ENCODE measurements around the gene PATE3. TPM values are rescaled to one million over a fixed set of nuclear protein-coding genes. Genes with fewer than 3 reads are reported as not detected.

PATE3 gene
- total and polyA plus RNA-seq, 4 donors, result not detected

GRCh38 chr11:125772834-125773505 is 15.0 kb upstream of the PATE3 start (continued):
- TF ChIP-seq CTCF (IDR thresholded peaks at IDR 0.05; ENCODE audit: low read depth, low read length, missing input control) (no peak), MAX (IDR thresholded peaks at IDR 0.05) (no peak), FOXA1 (IDR thresholded peaks at IDR 0.05) (no peak), ATF3 (IDR thresholded peaks at IDR 0.05) (no peak), YY1 (IDR thresholded peaks at IDR 0.05) (no peak), FOXA2 (IDR thresholded peaks at IDR 0.05) (no peak), HNF4G (IDR thresholded peaks at IDR 0.05) (no peak), SP1 (IDR thresholded peaks at IDR 0.05) (no peak)

- TF ChIP-seq FOXA1 (IDR thresholded peaks at IDR 0.05) (no peak), YY1 (IDR thresholded peaks at IDR 0.05) (no peak), TAF1 (conservative IDR thresholded peaks at IDR 0.05) (no peak), NR2F2 (IDR thresholded peaks at IDR 0.05) (no peak), MAX (IDR thresholded peaks at IDR 0.05) (no peak), REST (IDR thresholded peaks at IDR 0.05) (no peak), ATF3 (IDR thresholded peaks at IDR 0.05) (no peak), JUND (IDR thresholded peaks at IDR 0.05) (no peak), ZBTB33 (IDR thresholded peaks at IDR 0.05) (no peak), CTCF (IDR thresholded peaks at IDR 0.05; ENCODE audit: low read depth, low read length, missing input control) (no peak), SP1 (IDR thresholded peaks at IDR 0.05) (no peak), HNF4G (IDR thresholded peaks at IDR 0.05) (no peak)
- Histone ChIP-seq H3K9ac (ENCODE audit: low read depth in 1 of 2, low read length in 2 of 2) (no peak overlapping the region), H3K36me3 (ENCODE audit: control insufficient read depth in 4 of 4, insufficient read depth in 3 of 4, low read depth in 1 of 4, low read length in 3 of 4) (no peaks in the 10 kb centered on the region), H3K4me3 (ENCODE audit: low read depth in 1 of 3, low read length in 3 of 3) (no peak overlapping the region), H3K9me3 (ENCODE audit: control insufficient read depth in 4 of 4, low read length in 3 of 4) (no peaks in the 10 kb centered on the region), H3K27me3 (ENCODE audit: control insufficient read depth in 4 of 4, insufficient read depth in 4 of 4, low read length in 3 of 4) (no peaks in the 10 kb centered on the region), H3K4me1 (ENCODE audit: control insufficient read depth in 4 of 4, insufficient read depth in 4 of 4, low read length in 3 of 4) (no peaks in the 10 kb centered on the region), H3K27ac (ENCODE audit: low read depth in 1 of 2, low read length in 2 of 2) (no peak overlapping the region)
- WGBS, result 65% methylated on average over 3 of the region's 3 CpGs
- DNase-seq (ENCODE audit: low spot score), result no peak
Observed at GRCh38 chr11:125773516-125773915, 14.4 kb upstream of the PATE3 start.

Measured in liver (tissue), 9 donors.